Stimulated activated CD4-positive, alpha-beta T cell treated with anti-CD3 and anti-CD28 coated beads, Interleukin-1b, Interleukin-23, amount 100 ng/mL, for 48 hours (primary cell): ENCODE measurements around the gene SLC25A44.
"Not testable (repeated sequence)": the region's sequence is repeated elsewhere in the genome, so short reads cannot be mapped to it uniquely, and the experiment has no call there.

Source experiments
- DNase-seq: peaks from one replicate; pipeline ENCODE4 v3.0.0-alpha.2; 2020

Gene SLC25A44

DNA sequence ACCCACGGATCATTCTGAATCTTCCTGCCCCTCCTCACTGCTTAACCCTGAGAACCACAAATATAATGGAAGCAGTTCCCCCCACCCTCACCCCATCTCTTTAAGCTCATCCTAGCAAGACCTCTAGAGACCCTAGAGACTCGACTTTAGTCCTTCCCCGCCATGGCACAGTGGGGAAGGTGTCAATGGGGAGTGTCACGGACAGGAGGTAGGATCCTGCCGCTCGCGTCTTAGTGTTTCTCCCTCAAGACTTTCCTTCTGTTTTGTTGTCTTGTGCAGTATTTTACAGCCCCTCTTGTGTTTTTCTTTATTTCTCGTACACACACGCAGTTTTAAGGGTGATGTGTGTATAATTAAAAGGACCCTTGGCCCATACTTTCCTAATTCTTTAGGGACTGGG, 18.2 kb downstream of the SLC25A44 start:
- DNase-seq, result no peak

DNA sequence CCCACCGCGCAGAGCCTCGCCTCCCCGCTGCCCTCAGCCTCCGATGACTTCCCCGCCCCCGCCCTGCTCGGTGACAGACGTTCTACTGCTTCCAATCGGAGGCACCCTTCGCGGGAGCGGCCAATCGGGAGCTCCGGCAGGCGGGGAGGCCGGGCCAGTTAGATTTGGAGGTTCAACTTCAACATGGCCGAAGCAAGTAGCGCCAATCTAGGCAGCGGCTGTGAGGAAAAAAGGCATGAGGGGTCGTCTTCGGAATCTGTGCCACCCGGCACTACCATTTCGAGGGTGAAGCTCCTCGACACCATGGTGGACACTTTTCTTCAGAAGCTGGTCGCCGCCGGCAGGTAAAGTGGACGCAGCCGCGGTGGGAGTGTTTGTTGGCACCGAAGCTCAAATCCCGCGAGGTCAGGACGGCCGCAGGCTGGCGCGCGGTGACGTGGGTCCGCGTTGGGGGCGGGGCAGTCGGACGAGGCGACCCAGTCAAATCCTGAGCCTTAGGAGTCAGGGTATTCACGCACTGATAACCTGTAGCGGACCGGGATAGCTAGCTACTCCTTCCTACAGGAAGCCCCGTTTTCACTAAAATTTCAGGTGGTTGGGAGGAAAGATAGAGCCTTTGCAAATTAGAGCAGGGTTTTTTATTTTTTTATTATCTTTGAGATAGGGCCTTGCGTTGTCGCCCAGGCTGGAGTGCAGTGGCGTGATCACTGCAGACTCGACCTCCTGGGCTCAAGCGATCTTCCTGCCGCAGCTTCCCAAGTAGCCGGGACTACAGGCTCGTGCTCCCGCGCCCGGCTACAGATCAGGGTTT, 19.1 kb downstream of the SLC25A44 start, which contains the start of gene PMF1:
PMF1 (plus strand) TSS at position 175 of the 811 bp plus-strand sequence; CDS start at position 184, 9 bp downstream.
- DNase-seq, result peak; percentile 98

DNA sequence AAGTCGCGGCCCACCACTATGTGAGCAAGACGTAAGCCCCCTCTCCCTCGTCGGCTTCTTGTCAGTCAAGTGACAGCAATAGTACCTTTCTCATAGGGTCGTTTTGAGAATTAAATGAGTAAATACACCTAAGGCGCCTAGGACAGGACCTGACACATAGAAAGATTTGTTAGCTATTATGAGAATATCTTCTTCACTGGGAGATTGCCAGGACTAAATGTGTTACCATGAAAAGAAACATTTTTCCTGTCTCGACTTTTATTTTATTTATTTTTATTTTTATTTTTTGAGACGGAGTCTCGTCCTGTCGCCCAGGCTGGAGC, 19.7 kb downstream of the SLC25A44 start:
- DNase-seq, result no peak

DNA sequence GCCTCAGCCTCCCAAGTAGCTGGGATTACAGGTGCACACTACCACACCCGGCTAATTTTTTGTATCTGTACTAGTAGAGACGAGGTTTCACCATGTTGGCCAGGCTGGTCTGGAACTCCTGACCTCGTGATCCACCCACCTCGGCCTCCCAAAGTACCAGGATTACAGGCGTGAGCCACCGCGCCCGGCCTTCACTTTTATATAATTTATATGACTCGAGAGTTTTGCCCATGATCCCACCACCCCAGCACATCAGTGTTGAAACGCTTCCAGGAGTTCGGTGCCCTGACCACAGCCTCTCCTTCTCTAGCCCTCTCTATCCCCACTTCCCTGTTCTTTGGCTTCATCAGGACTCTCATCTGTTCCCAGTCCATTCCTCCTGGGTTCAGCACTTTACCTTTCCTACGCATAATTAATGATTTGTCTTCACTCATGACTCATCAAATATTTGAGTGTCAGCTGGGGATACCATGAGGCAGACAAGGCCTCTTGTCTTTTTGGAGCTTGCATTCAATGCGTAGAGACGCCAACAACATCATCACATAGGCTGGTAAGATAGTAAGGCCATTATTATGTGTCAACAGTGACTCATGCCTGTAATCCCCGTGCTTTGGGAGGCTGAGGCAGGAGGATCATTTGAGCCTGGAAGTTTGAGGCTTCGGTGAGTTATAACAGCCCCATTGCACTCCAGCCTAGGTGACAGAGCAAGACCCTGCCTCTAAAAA, 20.3 kb downstream of the SLC25A44 start:
- DNase-seq, result peak; percentile 62

DNA sequence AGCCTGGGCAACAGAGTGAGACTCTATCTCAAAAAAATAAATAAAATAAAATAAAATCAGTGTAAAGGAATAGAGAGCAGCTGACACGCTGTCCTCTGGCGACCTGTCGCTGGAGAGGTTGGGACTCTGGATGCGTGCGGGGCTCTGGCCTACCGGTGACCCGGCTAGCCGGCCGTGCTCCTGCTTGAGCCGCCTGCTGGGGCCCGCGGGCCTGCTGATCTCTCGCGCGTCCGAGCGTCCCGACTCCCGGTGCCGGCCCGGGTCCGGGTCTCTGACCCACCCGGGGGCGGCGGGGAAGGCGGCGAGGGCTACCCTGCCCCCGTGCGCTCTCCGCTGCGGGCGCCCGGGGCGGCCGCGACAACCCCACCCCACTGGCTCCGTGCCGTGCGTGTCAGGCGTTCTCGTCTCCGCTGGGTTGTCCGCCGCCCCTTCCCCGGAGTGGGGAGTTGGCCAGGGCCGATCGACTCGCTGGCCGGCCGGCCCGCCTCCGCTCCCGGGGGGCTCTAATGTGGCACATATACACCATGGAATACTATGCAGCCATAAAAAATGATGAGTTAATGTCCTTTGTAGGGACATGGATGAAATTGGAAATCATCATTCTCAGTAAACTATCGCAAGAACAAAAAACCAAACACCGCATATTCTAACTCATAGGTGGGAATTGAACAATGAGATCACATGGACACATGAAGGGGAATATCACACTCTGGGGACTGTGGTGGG, 22.6 kb downstream of the SLC25A44 start:
- not testable (repeated sequence) for DNase-seq

DNA sequence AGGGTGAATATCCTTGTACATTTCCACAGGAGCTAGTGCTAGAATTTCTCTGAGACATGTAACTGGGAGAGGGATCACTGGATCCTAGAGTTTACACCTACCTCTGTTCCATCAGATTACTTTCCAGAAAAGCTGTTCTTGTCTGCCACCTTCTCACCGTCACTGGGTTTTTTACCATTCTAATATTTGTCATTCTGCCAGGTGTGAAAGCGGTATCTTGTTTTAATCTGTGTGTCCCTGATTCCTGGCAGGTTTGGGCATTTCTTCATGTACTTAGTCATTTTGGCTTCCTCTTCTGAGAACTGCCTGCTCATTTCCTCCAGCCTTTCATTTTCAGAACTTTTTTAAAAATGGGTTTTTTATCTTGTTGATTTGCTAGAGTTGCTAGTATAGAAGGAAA, 24.0 kb downstream of the SLC25A44 start:
- DNase-seq, result peak; percentile 52

DNA sequence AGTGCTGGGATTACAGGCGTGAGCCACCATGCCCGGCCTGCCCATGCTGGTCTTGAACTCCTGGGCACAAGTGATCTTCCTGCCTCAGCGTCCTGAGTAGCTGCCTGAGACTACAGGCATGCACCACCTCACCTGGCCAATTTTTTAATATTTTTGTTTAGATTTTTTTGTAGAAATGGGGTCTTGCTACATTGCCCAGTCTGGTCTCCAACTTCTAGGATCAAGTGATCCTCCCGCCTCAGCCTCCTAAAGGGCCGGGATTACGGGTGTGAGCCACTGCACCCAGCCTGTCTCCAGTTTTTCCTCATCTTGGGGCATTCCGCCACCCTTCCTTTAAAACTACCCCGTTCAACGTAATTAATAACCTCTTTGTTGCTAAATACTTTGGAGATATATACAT, 26.3 kb downstream of the SLC25A44 start:
- no peak for DNase-seq

DNA sequence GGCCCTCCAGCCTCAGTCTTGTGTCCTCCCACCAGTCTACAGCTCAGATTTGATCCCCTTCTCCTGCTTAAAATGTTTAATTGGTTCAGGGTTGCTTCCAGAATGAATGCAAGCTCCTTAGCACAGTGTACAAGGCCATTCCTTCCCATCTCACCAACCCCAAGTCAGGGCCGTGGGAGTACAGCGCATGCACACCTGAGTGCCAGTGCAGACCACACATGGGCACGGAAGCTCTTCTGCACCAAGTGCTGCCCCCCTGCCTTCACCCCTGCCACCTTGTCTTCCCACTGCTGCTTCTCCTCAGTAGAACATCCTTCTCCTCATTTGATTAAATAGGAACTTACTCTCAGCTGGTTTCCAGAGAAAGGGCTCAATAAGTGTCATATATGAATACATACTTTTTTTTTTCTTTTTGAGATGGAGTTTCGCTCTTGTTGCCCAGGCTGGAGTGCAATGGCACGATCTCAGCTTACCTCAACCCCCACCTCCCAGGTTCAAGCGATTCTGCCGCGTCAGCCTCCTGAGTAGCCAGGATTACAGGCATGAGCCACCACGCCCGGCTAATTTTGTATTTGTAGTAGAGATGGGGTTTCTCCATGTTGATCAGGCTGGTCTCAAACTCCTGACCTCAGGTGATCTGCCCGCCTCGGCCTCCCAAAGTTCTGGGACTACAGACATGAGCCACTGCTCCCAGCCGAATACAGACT, 28.2 kb downstream of the SLC25A44 start:
- no peak for DNase-seq

DNA sequence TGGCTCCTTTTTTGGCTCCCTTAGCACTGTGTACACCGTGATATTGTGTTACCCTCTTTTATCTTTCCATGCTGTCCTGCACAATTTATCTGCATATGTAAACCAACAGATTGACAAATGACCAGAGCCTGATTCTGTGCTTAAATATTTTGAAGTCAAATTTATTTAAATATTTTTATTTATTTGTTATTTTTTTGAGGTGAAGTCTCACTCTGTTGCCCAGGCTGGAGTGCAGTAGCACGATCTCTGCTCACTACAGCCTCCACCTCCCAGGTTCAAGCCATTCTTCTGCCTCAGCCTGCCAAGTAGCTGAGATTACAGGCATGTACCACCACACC, 31.7 kb downstream of the SLC25A44 start:
- no peak for DNase-seq

DNA sequence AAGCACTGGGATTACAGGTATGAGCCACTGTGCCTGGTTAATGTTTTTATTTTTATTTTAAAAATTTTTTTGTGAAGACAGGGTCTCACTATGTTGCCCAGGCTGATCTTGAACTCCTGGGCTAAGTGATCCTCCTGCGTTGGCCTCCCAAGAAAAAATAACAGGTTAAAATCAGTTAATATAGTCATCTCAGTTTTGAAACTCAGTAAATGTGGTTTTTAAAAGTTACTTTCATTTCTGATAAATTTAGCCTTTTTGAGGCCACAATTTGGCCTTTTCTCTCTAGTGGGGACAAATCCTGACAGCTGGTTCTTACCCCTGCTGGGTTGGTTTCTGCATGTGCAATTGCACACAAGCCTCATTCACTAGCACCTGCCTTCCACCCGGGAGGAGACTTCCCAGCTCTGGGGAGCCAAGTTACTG, 32.2 kb downstream of the SLC25A44 start:
- no peak for DNase-seq

DNA sequence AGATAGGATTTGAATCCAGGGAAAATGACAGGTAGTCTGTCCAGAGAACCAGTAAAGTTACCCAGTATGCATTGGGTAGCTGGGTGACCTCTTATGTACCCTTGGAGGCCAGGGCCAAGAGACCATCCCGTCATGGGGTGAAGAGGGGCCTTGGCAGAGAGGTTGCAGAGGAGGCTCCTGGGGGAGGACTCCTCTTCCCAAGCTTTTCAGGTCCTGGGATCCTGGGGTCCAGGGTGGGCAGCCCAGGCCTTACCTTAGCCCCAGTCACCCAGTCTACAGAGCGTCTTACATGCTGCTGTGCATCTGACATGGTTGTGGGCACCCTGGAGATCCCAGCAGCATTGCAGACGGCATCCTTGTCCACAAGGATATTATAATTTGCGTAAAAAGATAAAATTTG, 32.9 kb downstream of the SLC25A44 start:
- DNase-seq, result no peak

DNA sequence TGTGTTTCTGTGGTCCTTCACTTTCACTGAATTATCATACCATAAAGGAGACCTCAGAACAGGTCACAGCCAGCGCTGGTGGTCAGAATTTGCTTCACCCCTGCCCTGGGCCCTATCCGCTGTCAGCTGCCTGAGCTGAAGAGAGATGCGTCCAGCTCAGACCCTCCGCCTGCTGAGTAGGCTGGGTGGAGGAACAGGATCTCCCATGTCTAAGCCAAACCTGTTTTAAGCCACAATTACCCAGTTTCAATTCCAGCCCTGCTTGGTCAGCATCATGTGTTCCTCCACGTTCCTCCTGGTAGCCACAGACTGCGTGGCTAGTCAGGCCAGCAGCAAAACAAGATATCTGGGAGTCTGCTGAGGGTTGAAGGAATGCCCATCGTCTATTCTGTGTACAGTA, 34.6 kb downstream of the SLC25A44 start:
- DNase-seq, result no peak

DNA sequence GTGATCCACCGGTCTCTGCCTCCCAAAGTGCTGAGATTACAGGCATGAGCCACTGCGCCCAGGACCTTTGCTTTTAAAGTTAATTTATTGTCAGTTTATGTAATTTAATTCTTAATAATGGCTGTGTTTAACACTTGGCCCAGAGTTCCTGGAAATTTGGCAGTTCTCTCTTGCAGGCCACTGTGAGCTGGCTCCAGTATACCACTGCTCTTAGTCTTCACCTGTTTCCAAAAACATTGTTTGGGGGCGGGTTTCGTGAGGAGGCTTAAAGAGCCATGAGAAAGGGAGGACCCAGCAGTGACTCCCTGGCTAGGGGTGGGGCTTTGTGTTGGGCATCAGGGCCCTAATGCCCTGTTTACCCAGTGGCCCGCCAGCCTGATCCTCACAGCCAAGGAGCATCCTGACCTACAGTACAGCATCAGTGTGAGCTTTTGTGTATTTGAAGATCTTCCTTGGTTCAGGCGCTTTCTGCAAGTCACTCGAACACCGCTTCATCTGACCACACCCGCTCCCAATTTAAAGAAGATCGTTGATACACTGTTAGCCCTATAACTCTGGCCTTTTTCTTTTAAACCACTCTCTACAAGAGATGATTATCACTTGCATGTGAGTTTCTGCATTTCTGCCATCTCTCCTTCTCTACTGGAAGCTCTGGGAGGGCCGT, 36.0 kb downstream of the SLC25A44 start:
- DNase-seq, result no peak

DNA sequence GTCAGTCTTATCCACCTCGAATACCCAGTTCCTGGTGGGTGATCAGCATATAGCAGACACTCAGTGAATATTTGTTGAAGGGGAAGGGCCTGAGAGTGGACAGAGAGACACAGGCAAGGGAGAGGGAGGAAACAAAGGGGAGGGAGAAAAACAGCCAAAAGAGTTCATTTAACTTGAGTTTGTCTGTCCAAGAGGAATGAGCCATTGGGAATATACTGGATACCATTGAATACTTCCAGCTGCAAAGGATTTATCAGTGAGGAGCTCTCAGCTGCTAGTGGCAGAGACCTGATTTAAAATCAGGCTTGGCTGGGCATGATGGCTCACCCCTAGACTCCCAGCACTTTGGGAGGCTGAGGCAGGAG, 36.6 kb downstream of the SLC25A44 start:
- no peak for DNase-seq

DNA sequence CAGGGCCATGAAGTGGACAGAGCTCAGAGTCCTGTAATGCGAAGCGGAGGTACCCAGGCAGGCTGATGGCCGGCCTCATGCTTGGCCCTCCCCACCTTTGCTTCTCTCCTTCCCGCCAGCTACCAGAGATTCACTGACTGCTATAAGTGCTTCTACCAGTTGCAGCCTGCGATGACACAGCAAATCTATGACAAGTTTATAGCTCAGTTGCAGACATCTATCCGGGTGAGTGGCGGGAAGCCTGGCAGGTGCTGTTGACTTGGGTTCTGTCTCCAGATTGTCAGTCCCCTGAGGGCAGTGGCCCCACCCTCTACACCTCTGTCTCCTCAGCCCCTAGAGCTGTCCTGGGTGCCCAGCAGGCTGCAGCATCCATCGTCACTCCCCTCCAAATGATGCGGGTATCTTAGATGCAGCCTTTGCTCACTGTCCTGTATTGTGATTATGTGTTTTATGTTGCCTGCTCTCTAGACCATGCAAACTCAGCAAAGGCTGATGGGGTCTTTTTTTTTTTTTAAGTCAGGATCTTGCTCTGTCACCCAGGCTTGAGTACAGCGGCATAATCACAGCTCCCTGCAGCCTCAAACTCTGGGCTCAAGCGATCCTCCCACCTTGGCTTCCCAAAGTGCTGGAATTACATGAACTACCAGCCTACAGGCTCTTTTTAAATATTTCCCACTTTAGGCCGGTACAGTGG, 38.4 kb downstream of the SLC25A44 start:
- DNase-seq, result no peak

DNA sequence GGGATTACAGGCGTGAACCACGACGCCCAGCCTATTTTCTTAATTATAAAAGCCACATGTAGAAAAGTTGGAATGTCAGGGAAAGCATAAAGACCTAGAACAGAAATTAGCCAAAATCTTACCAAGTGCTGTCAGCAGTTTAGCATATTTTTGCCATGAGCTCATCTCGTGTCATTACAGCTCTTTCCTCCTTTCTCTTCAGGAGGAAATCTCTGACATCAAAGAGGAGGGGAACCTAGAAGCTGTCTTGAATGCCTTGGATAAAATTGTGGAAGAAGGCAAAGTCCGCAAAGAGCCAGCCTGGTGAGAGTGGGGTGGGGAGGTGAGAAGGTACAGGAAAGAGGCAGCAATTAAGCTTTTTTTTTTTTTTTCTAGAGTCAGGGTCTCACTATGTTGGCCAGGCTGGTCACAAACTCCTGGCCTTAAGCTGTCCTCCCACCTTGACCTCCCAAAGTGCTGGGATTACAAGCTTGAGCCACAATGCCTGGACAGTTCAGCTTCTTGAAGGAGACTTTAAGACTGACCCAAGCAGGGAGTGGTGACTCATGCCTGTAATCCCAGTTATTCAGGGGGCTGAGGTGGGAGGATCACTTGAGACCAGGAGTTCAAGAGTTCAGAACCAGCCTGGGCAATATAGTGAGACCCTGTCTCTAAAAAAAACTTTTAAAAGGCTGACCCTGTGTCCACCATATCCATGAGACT, 39.7 kb downstream of the SLC25A44 start:
- DNase-seq, result no peak

DNA sequence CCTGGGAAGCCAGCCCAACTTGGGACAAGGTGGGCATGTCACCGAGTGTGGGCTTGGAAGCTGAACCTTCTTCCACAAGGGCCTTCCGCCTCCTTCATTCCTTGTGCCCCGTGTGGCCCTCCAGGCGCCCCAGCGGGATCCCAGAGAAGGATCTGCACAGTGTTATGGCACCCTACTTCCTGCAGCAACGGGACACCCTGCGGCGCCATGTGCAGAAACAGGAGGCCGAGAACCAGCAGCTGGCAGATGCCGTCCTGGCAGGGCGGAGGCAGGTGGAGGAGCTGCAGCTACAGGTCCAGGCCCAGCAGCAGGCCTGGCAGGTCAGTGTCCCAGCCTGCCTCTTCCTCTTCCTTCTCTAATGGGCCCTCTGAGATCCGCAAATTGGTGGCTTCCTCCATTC, 42.3 kb downstream of the SLC25A44 start:
- no peak for DNase-seq

DNA sequence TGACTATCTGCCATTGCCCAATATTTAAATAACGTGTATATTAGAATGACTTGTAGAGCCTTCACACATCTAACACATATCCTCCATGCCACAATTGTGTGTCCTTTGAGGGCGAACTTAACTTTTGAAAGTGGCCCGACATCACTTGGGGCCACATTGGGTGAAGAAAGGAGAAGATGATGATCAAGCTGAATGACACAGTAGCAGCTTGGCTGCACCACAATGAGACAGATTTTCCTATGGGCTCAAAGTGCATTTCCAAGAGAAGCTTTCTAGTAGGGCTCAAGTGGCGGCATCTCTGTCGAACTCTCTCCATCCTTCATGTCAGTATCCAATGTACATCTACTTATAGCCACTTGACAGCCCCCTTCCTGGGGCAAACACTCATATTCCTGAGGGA, 44.3 kb downstream of the SLC25A44 start:
- DNase-seq, result no peak

DNA sequence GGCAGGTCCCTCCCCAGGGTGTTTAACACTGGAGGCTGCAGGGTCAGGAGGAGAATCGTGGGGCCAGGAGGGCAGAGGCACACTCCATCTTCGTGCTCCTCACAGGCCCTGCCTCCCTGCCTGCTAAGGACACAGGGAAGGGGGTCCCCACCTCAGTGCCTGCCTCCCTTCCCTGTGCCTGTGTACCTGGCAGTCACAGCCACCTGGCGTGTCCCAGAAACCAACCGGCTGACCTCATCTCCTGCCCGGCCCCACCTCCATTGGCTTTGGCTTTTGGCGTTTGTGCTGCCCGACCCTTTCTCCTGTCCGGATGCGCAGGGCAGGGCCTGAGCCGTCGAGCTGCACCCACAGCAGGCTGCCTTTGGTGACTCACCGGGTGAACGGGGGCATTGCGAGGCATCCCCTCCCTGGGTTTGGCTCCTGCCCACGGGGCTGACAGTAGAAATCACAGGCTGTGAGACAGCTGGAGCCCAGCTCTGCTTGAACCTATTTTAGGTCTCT, 47.5 kb downstream of the SLC25A44 start:
- DNase-seq, result no peak

DNA sequence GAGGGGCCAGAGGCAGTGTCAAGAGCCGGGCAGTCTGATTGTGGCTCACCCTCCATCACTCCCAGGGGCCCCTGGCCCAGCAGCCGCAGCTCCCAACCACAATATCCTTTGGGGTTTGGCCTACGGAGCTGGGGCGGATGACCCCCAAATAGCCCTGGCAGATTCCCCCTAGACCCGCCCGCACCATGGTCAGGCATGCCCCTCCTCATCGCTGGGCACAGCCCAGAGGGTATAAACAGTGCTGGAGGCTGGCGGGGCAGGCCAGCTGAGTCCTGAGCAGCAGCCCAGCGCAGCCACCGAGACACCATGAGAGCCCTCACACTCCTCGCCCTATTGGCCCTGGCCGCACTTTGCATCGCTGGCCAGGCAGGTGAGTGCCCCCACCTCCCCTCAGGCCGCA, 48.0 kb downstream of the SLC25A44 start, which contains the start of gene BGLAP:
BGLAP (plus strand) TSS at position 259 of the 400 bp plus-strand sequence; CDS start at position 307, 48 bp downstream.
- no peak for DNase-seq

DNA sequence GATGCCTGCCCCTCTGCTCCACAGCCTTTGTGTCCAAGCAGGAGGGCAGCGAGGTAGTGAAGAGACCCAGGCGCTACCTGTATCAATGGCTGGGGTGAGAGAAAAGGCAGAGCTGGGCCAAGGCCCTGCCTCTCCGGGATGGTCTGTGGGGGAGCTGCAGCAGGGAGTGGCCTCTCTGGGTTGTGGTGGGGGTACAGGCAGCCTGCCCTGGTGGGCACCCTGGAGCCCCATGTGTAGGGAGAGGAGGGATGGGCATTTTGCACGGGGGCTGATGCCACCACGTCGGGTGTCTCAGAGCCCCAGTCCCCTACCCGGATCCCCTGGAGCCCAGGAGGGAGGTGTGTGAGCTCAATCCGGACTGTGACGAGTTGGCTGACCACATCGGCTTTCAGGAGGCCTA, 48.8 kb downstream of the SLC25A44 start:
- no peak for DNase-seq
